Cardiac muscle cell (in vitro differentiated cells and primary cell): ENCODE measurements around the gene BTG4. TPM values are rescaled to one million over a fixed set of nuclear protein-coding genes. Genes with fewer than 3 reads are reported as not detected.

Experiments used
- DNase-seq, 2 donors: peaks; one replicate each; pipeline versions ENCODE4 v3.0.0 to v3.0.0-alpha.2; 2010 to 2017; ENCODE audit warnings: low read depth in 1 of 2, low spot score in 1 of 2
- H3K27ac ChIP-seq: fragments of 200-600 bp; sonication (generic); 2 replicates; pipeline ENCODE4 v1.5.1; 2016
- H3K27me3 ChIP-seq: fragments of 200-600 bp; sonication (generic); 2 replicates; pipeline ENCODE4 v1.6.0; 2016; ENCODE audit warnings: control low read depth
- H3K36me3 ChIP-seq: fragments of 200-600 bp; sonication (generic); 2 replicates; pipeline ENCODE4 v1.5.1; 2016; ENCODE audit warnings: control low read depth
- H3K4me1 ChIP-seq: fragments of 200-600 bp; sonication (generic); 2 replicates; pipeline ENCODE4 v1.8.1; 2017; ENCODE audit warnings: low read depth, mild to moderate bottlenecking, mixed run types
- H3K4me3 ChIP-seq: fragments of 200-600 bp; sonication (generic); 2 replicates; pipeline ENCODE4 v1.5.1; 2016; ENCODE audit warnings: mild to moderate bottlenecking
- H3K9me3 ChIP-seq: fragments of 200-600 bp; sonication (generic); 2 replicates; pipeline ENCODE4 v1.5.1; 2017; ENCODE audit warnings: low read depth, mild to moderate bottlenecking, control low read depth
- CTCF ChIP-seq: IDR thresholded peaks from 2 replicates; pipeline ENCODE4 v1.5.1; 2012; ENCODE audit warnings: low read depth, mild to moderate bottlenecking, low read length
- polyA plus RNA-seq: library from polyadenylated mRNA; unstranded; fragments of >200 nt; fragmentation: Nextera tagmentation; extraction: Ambion mirVana; gene quantifications from 2 replicates; pipeline ENCODE4 v1.2.1, GENCODE V29; 2016
- total RNA-seq: library from RNA; depleted of rRNA; stranded (reverse); fragments of >200 nt; gene quantifications from 2 replicates; pipeline ENCODE4 v1.2.3, GENCODE V29; 2016

Gene BTG4
- total and polyA plus RNA-seq, 2 experiments from 2014 or later: not detected

DNA sequence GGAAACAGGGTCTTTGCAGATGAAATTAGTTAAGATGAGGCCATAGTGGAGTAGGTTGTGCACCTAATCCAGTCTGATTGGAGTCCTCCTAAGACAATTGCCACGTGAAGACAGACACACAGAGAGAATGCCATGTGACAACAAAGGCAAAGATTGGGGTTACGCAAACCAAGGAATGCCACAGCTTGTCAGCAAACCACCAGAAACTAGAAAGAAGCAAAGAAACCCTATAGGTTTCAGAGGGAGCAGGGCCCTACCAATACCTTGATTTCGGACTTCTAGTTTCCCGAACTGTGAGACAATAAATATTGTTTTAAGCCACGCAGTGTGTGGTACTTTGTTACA, 20.2 kb upstream of the BTG4 start:
- Histone ChIP-seq H3K36me3 (no peaks in the 10 kb centered on the region), H3K27ac (no peak overlapping the region), H3K4me3 (no peak overlapping the region), H3K4me1 (no peaks in the 10 kb centered on the region), H3K27me3 (peaks cover 16% of the 10 kb centered on the region), H3K9me3 (no peaks in the 10 kb centered on the region)
- DNase-seq: no peak
- TF ChIP-seq CTCF: no peak

DNA sequence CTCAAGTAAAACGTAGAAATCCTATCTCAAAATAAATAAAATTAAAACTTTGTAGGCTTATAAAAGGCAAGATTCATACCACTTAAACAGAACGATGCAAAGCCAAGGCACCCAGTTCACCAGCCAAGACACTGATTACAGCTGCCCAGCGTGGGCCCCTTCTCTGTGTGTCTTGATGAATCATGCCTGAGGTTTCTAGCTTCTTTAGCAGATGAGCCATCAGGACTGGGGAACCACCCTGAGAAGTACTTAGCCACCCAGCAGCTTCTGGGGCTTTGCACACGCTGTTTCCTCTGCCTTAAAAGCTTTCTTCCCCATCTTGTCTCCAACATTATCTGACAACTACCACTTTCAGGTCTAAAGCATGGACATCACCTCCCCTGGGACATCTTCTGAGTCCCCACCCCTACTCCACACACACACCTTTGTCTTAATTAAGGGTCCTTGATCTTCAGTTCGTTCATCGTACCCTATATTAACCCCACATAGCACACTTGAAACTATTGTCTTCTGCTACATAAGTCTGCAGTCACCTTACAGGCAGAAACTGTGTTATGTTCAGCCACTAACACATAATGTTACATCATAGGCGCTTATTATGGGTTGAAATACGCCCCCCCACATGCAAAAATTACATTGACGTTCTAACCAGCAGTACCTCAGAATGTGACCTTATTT, 19.6 kb upstream of the BTG4 start:
- DNase-seq: peak in 1 of 2 donors; percentile 77
- H3K27ac ChIP-seq: no peak overlapping the region
- H3K36me3 ChIP-seq: no peaks in the 10 kb centered on the region
- H3K4me3 ChIP-seq: no peak overlapping the region
- no peak for TF ChIP-seq CTCF
- H3K27me3 ChIP-seq: peaks cover 11% of the 10 kb centered on the region
- H3K4me1 ChIP-seq: no peaks in the 10 kb centered on the region
- H3K9me3 ChIP-seq: no peaks in the 10 kb centered on the region

DNA sequence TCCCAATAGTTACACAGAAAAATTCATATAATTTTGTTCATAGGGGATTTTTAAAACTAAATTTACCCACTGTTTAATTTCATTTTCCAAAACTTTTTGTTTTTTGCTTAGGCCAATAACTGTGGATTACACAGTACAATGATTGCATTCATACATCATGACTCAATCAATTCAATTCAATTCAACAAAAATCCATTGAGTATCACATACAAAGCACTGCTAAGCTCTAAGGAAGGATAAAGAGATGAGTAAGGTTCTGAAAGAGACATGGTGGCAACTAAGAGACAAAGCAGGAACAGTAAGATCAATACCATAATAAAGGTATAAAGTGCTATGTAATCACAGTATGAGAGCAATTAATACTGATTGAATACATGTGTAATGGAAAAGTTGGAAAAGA, 18.9 kb upstream of the BTG4 start:
- H3K4me3 ChIP-seq: no peak overlapping the region
- no peak overlapping the region for H3K27ac ChIP-seq
- H3K36me3 ChIP-seq: no peaks in the 10 kb centered on the region
- TF ChIP-seq CTCF: no peak
- DNase-seq: no peak
- no peaks in the 10 kb centered on the region for H3K9me3 ChIP-seq
- H3K27me3 ChIP-seq: peaks cover 7% of the 10 kb centered on the region
- no peaks in the 10 kb centered on the region for H3K4me1 ChIP-seq

- peak in 1 of 2 donors; percentile 52 for DNase-seq
- no peak overlapping the region for H3K4me3 ChIP-seq
- H3K36me3 ChIP-seq: no peaks in the 10 kb centered on the region
- H3K4me1 ChIP-seq: no peaks in the 10 kb centered on the region
- H3K27me3 ChIP-seq: peaks cover 7% of the 10 kb centered on the region
- no peak for TF ChIP-seq CTCF
- H3K9me3 ChIP-seq: no peaks in the 10 kb centered on the region
- H3K27ac ChIP-seq: no peak overlapping the region
These were observed 17.9 kb upstream of the BTG4 start for GRCh38 chr11:111530091-111530490.

- TF ChIP-seq CTCF: no peak
- Histone ChIP-seq H3K4me3 (no peak overlapping the region), H3K4me1 (no peaks in the 10 kb centered on the region), H3K36me3 (no peaks in the 10 kb centered on the region), H3K27ac (no peak overlapping the region), H3K27me3 (peaks cover under 1% of the 10 kb centered on the region), H3K9me3 (no peaks in the 10 kb centered on the region)
- no peak for DNase-seq
These were observed 16.4 kb upstream of the BTG4 start for GRCh38 chr11:111528557-111528956.
